Measurements from ENCODE around the gene RIC3.

RIC3 gene

DNA sequence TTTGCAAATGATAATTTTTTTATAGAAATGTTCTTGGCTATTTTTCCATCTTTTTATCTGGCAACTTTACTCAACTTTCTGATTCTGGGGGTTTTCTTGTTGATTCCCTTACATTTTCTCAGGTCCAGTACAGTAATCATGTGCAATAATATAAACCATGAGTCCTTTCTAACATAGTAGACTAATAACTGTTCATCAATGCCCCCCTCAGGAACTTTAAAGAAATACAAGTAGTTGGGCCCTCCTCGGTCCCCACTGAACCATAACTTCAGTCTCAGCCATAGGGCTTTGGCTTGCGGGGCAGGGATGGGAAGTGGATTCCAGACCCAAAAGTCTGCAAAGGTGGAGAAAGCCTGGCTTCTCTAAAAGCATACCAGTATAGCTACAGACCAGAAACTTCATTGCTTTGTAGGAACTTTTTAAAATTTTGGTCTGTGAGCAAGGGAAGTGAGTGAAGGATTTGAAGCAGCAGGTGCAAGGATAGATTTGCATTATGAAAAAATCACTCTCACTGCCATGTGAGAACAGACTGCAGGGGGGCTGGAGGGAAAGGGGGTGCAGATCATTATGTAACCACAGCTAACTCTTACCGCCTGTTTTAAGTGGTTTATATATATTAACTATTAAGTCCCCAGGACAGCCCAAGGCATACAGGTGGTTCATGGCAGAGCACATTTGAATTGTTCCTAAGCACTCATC is 98.3 kb downstream of the RIC3 start:
- DNase-seq (ENCODE audit: extremely low read depth in 1 of 2, low read depth in 1 of 2), result no peak

DNA sequence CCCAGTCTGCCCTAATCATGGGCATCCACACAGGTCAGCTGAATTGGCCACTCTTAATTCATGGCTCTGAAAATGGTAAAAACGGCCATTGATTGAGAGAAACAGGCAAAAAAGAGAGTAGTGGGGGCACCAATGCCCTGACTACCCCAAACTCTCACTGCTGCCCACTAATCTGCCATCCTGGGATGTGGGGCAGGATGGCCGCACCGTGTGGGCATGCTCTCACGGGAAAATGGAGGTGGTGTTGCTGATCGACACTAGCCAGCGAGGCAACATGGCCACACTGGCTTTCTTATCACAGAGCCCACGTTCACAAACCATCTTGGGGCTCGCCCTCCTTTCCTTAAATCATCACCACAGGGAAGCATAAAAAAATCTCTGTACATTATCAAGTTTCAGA is 99.1 kb downstream of the RIC3 start:
- no peak for DNase-seq (ENCODE audit: extremely low read depth in 1 of 2, low read depth in 1 of 2)

DNA sequence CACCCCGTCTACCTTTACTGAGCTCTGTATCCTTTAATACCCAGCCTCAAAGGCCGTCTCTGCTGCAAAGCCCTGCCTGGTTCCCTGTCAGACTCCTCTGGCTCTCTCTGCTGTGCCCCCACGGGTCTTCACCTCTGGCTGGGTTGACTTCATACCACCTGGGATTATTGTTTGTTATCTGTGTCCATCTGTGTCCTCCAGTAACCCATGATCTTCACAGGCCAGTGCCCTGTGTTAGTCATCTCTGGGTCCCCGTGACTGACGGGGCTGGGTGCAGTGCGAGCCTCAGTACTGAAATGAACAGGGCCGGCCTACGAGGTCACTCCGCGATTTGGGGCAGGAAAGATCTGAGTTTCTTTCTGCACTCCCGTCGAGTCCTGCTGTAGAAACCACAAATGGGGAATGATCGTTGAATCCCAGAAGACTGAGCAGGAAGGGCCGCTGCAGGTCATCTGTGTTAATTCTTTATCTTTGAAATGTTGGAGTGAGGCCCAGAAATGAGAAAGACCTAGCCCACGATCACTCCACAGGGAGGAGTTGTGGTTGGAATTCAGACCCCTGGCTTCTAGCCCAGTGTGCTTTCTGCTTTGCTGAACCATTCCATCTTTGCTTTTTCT is 100.1 kb downstream of the RIC3 start:
- no peak for DNase-seq (ENCODE audit: extremely low read depth in 1 of 2, low read depth in 1 of 2)

DNA sequence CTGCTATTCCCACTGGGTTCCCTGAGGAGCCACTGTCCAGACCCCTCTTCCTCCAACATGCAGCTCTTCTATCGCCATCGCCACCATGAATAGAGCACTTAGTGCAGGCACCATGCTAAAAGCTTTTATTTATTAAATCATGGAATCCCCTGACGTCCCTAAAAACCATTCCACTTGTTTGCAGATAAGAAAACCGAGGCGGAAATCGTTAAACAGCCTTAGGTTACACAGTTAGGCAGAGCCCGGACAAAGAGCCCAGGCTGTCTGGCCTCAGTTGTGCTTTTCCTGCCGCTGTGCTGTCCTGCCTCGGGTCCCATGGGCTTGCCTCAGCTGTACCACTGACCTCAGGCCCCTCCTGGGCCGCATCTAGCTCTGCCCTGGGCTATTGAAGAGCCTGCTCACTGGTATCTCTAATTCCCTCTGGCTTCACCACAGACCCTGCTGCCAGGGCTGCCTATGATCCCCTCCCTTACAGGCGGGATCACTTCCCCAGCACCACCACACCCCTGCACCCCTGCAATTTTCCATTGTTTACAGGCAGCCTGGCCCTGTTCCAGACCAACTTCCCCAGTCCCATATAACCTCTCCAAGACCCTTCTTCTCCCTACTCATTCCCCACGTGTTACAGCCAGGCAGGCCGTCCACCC is 100.8 kb downstream of the RIC3 start:
- no peak for DNase-seq (ENCODE audit: extremely low read depth in 1 of 2, low read depth in 1 of 2)

DNA sequence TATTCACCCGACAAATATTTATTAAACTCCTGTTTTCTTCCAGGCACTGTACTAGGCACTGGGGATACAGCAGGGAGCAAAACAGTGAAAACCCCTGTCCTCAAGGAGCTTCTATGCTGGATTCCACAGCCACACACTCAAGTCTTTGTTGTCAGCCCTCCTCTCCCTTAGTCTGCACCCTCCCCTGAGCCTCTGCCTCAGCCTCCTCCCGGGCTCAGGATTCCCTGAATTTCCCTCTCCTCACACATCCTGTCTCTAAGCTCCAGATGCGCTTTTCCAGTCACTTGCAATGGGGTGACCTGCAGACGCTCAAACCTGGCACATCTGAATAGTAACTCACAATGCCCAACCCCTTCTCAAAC is 101.3 kb downstream of the RIC3 start:
- no peak for DNase-seq (ENCODE audit: extremely low read depth in 1 of 2, low read depth in 1 of 2)

DNA sequence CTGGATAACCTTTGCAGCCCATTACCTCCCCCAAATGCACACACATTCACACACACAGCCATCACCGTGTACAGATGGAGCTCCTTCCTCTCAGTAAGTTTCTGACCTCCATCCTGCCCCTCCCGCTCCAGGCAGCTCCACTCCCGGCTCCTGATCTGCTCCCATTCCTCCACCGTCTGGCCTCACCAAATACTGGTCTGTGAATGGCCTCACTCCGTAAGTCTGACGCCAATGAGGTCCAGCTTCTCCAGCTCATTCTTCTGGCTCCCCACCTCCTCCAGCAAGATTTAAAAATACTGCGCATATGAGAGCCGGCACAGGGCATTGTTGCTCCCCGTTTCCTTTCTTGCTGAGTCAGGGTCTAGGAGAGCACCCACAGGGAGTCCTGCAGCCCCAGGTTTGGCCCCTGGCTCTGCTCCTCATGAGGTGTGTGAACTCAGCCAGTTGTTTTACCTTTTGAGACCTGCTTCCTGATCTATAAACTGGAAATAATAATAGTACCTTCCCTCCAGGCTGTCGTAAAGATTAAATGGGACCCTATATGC is 101.8 kb downstream of the RIC3 start:
- no peak for DNase-seq (ENCODE audit: extremely low read depth in 1 of 2, low read depth in 1 of 2)

DNA sequence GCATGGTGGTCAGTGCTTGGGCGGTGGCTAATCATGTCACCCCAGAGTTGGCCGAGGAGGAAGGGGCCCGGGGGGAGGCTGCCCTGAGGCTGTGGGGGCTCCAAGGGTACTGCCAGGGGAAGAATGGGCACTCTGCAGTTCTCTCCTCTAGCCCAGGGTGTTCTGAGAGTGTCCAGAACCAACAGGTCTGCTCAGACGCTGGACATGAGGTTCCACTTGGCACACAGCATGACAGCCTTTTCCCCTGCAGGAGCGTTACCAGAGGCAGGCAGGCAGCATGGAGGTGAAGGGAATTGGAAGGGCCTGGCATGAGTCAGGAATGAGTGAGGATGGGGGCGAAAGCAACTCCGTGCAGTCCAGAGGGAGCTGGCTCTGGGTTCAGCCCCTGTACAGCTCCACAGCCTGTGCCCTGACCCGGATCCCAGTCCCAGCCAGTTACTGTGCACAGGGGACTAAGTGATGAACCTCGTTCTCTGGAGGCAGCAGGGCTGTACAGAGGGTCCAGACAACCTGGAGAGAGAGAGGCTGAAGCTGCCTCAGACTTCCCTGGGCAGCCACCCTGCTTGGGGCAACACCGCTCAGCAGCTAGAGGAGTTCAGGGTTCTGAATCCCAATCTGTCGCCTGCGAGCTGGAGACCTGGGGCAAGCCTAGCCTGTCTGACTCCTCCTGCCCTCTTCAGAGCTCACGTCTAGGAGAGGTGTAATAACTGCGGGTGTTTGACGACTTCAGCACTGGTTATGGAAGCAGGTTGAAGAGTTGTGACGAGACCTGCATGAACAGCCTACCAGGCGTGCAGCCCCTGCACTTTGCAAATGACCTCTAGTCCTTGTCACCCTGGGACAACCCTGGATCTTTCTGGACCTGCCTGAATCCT is 102.6 kb downstream of the RIC3 start:
- no peak for DNase-seq (ENCODE audit: extremely low read depth in 1 of 2, low read depth in 1 of 2)

DNA sequence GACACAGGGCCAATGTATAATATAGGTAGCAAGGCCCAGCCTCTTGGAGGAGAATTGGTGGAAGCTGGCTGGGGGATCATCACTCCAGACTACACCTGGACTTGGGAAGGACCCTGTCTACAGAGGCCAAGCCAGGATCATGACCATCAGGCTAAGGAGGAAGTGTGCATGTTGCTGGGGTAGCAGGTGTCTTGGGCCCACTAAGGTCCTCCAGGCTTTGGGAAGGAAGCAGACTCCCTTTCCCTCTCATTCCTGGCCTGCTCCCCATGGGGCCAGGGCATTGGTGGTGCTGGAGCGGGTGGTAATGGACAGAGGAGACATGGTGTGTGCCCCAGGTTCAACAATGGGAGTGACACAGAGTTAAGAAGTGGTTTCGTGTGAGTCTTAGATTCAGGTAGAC is 103.8 kb downstream of the RIC3 start:
- no peak for DNase-seq (ENCODE audit: extremely low read depth in 1 of 2, low read depth in 1 of 2)

DNA sequence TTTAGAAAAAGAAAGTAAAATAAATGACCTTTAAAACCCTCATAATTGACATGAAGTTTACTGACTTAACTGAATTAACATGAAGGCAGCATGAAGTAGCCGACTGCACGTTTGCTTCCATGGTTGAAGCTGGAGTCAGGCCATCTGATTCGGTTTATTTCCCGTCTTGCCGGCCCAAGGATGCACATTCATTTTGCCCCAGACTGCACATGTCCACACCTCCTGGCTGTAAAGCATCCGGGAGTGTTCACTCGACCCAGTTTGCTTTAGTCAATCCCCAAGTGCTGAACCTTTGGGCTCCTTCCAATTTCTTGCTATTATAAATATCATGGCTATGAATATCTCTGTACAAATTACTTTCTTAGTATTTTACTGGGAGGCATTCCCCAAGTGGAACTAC is 105.5 kb downstream of the RIC3 start:
- no peak for DNase-seq (ENCODE audit: extremely low read depth in 1 of 2, low read depth in 1 of 2)

DNA sequence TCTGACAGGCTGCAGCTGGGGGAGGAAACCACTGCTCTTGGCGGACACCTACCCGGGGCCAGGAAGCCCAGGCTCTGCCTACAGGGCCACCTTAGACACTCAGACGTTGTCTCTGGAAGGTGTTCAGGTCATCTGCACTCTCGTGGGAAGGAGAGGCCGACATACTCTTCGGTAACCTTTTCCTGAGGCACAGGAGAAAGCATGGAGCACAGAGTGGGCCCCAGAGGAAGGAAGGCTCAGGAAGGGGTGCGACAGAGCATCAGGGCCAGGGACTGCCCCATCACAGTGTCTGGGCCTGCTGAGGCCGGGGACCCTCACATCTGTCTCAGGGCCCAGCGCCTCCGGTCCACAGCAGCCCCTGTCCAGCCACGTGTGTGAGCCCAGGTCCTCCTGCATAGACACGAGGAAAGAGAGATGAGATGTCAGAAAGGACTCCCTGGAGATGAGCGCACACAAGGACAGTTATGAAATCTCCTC is 106.0 kb downstream of the RIC3 start:
- no peak for DNase-seq (ENCODE audit: extremely low read depth in 1 of 2, low read depth in 1 of 2)

DNA sequence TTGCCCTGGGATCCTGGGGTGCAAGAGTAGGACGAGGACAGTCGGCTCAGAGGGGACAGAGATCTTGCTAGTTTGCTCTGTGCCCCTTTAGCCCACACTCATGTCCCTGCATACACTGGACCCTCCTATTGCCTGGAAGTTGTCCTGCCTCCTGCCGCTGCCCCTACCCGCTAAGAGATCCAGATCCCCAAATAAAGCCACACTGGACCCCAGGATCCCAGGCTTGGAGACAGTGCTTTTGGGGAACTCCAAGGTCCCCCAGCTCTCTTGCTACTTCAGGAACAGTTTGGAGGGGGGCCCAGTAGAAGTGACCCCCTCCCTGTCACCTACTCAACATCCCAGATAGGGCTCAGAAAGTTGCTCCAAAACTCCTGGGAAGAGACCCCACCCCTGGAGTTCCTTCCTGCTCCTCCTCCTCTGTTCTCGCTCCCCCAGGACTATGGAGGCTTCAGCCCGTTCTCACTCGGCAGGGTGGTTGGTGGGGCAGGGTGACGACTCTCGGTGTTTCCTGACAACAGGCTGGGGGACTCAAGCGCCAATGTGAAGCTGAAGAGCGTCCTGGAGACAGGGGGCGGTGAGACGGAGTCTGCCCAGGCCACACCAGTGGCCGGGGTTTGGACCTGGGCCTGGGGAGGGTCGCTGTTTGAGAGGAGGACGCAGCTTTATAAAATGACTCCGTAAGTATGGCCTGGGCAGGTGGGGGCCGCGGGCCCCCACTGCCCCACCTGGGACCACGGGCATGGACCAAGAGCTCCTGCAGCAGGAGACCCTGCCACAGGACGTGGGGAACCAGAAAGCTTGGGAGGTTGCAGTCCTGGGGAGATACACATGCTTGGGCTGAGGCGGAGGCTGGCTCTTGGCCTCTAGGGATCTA is 107.0 kb downstream of the RIC3 start:
- DNase-seq (ENCODE audit: extremely low read depth in 1 of 2, low read depth in 1 of 2), result no peak

DNA sequence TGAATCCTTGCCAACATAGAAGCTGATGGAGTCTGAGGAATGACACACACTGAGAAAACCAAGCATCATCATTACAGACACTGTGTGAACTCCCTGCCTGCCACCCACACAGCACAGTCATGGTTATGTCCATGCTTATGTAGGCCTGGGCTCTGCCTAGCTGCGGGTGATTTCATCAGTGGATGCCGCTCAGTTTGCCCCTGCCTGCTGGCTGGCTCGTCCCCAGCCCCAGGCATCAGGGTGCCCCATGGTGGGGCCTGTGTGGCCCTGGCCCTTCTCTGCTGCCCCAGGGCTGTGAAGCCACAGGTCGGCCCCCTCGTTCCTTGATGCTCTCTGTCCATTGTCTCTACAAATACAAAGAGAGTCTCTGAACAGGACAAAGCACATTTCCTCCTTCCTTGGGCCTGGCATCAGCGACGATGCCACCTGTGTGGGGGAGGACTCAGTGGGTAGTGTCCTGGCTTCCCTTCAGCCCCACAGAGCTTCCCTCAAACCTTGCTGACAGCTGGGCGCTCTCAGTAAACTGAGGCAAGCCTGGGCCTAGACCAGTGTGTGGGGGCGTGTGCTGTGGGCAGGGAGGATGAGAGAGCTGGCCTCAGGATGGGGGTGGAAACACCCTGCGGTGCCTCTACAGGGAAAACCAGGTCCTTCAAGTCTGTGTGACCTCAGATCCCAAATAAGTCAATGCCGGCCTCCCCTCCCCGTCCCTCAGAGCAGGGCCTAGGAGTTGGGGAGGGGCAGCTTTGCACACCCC is 107.8 kb downstream of the RIC3 start:
- DNase-seq (ENCODE audit: extremely low read depth in 1 of 2, low read depth in 1 of 2), result no peak

DNA sequence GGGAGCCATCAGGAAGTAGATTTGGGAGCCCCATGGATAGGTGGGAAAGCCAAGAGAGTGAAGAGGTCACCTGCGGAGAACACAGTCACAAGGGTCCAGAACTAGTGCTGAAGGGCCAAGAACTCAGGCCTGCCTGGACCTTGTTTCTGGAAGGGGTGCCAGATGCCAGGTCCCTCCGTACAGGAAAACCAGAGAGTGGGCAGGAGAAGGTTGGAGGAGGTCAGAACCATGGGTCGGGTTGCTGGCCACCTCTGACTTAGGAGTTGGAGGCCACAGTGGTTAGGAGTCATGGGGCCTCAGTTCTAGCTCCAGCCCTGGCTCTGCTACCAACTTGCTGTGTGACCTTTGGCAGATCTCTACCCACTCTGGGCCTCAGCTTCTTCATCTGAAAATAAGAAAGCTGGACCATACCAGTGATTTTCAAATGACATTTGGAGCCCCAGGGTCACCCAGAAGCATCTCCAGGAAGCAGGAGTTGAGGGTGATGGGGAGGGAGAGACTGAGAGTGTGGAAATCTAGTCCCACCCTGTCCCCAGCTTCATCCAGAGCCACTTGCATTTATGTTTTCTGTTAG is 108.6 kb downstream of the RIC3 start:
- no peak for DNase-seq (ENCODE audit: extremely low read depth in 1 of 2, low read depth in 1 of 2)

DNA sequence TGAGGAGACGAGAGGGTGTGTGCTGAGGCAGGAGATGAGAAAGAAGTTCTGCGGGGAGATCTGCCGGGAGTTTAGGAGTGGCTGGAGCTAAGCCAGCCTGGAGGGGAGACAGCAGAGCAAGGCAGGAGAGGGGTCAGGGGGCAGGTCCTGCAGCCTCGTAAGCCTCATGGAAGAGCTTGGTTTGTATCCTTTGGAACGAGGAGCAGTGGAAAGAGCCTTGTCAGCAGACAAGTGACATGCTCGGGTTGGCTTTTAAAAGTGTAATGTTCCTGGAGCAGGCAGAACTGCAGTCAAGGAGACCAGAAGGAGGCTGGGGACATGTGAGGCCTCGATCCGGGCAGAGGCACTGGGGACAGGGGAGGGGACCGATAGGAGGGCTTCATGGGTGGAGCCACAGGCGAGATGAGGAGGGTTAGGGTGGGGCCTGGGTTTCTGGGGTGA is 109.2 kb downstream of the RIC3 start:
- DNase-seq (ENCODE audit: extremely low read depth in 1 of 2, low read depth in 1 of 2), result no peak

DNA sequence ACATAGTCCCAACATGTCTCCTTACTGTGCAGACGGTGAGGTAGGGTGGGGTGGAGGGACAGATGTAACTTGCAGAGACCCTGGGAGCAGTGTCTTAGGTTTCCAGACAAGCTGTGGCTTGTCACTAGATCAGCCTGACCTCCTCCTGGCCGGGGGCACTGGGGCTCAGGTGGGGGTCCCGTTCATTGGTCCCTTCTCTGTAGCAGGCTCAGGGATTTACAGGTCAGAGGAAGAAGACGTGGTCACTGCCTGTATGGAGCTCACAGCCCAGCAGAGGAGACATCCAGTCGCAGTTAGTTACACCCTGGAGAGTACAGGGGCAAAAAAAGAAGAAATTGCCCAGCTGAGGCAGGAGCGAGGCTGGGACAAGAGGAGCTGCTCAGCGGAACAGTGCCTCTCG is 109.8 kb downstream of the RIC3 start:
- no peak for DNase-seq (ENCODE audit: extremely low read depth in 1 of 2, low read depth in 1 of 2)

DNA sequence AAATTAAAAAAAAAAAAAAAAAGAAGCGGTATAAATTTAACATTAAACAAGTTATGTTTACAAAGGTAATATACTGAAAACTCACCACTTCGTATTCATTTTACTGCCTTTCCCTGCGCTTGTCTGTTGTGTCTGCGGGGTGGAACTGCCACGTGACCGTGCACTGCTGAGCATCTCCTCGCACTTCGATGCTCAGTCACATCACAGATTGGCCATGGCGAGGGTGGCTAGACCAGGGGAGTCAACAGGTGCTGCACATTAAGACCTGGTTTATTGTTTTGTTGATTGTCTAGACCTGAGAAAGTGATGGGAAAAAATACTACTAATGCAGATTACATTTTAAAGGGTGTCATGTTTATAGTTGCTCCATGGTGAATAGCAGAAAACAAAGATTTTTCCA is 110.6 kb downstream of the RIC3 start:
- no peak for DNase-seq (ENCODE audit: extremely low read depth in 1 of 2, low read depth in 1 of 2)

DNA sequence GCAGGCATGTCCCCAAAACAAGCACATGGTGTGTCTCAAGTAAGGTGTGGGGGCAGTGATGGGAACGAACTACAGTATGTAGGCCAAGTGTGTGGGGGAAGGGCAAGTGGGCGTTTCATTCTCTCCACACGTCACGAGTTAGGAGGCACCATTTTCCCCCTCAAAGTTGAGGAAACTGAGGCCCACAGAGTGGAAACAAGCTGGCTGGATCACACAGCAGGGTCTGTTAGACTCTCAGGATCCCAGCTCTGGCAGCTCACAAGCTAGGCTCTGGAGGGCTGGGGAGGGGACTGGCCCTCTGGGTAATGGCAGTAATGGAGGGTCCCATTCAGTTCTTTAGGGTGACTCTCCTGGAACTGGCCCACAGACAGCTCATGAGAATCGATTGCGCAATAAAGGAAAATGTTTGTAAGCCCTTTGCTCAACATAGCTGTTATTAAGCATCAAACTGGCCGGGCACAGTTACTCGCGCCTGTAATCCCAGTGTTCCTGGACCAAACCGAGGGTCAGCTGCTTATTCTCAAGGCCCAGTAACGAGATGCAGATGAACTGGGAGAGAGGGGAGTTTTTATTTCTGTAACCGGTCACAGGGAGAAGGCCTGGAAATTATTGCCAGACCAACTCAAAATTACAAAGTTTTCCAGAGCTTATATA is 111.9 kb downstream of the RIC3 start:
- no peak for DNase-seq (ENCODE audit: extremely low read depth in 1 of 2, low read depth in 1 of 2)
